ENCODE results near the gene AEN.

AEN gene

GRCh38 chr15:88658972-88659931 lies 38.1 kb downstream of the AEN start:
- DNase-seq (ENCODE audit: low read depth) = peak; percentile 77
- no peak for TF ChIP-seq CTCF (IDR thresholded peaks at IDR 0.05; ENCODE audit: insufficient read depth, low read depth, low read length, missing control alignments)
- no peak overlapping the region for H3K4me3 ChIP-seq (ENCODE audit: low read length)

- no peak overlapping the region for H3K4me3 ChIP-seq (ENCODE audit: low read length)
- DNase-seq (ENCODE audit: low read depth) = no peak
- no peak for TF ChIP-seq CTCF (IDR thresholded peaks at IDR 0.05; ENCODE audit: insufficient read depth, low read depth, low read length, missing control alignments)
Measured at GRCh38 chr15:88661041-88661700, 40.0 kb downstream of the AEN start.

GRCh38 chr15:88661761-88662556 lies 40.8 kb downstream of the AEN start:
- no peak for TF ChIP-seq CTCF (IDR thresholded peaks at IDR 0.05; ENCODE audit: insufficient read depth, low read depth, low read length, missing control alignments)
- no peak overlapping the region for H3K4me3 ChIP-seq (ENCODE audit: low read length)
- DNase-seq (ENCODE audit: low read depth) = no peak

- TF ChIP-seq CTCF (IDR thresholded peaks at IDR 0.05; ENCODE audit: insufficient read depth, low read depth, low read length, missing control alignments) = no peak
- DNase-seq (ENCODE audit: low read depth) = peak; percentile 46
Measured at GRCh38 chr15:88663141-88663621, 42.0 kb downstream of the AEN start.

GRCh38 chr15:88664151-88664778 lies 43.1 kb downstream of the AEN start:
- no peak for DNase-seq (ENCODE audit: low read depth)
- H3K4me3 ChIP-seq (ENCODE audit: low read length) = no peak overlapping the region
- TF ChIP-seq CTCF (IDR thresholded peaks at IDR 0.05; ENCODE audit: insufficient read depth, low read depth, low read length, missing control alignments) = peak; percentile 13

More at GRCh38 chr15:88663141-88663621, 42.0 kb downstream of the AEN start:
- H3K4me3 ChIP-seq (ENCODE audit: low read length) = no peak overlapping the region

- no peak overlapping the region for H3K4me3 ChIP-seq (ENCODE audit: low read length)
- DNase-seq (ENCODE audit: low read depth) = no peak
- no peak for TF ChIP-seq CTCF (IDR thresholded peaks at IDR 0.05; ENCODE audit: insufficient read depth, low read depth, low read length, missing control alignments)
Measured at GRCh38 chr15:88674661-88675060, 53.5 kb downstream of the AEN start.

Measured in epithelial cell of esophagus (primary cell).